MM.1S (cell line): ENCODE results near the gene FAM184A.

Experiments used
- DNase-seq: peaks from one replicate; pipeline ENCODE4 v3.0.0-alpha.2; 2015
- H2AFZ ChIP-seq: fragments of 300-600 bp; sonication (generic); 2 replicates; pipeline ENCODE4 v1.6.0; 2016; ENCODE audit warnings: antibody characterized with exemption, low read length
- H3F3A ChIP-seq: fragments of 300-600 bp; sonication (generic); 2 replicates; pipeline ENCODE4 v1.6.1; 2016; ENCODE audit warnings: mild to moderate bottlenecking, antibody characterized with exemption, low read length, moderate library complexity, mixed read lengths; ENCODE audit not compliant: insufficient read depth
- H3K27ac ChIP-seq: fragments of 300-600 bp; sonication (generic); 2 replicates; pipeline ENCODE4 v1.5.1; 2016; ENCODE audit warnings: mild to moderate bottlenecking, low read length
- H3K27me3 ChIP-seq: fragments of 300-600 bp; sonication (generic); replicated peaks from 2 replicates; pipeline ENCODE4 v1.6.0; 2016; ENCODE audit warnings: low read length; ENCODE audit not compliant: insufficient read depth
- H3K36me3 ChIP-seq: fragments of 300-600 bp; sonication (generic); replicated peaks from 2 replicates; pipeline ENCODE4 v1.6.1; 2016; ENCODE audit warnings: mild to moderate bottlenecking, low read length, mixed read lengths; ENCODE audit not compliant: insufficient read depth
- H3K4me1 ChIP-seq: fragments of 300-600 bp; sonication (generic); 2 replicates; pipeline ENCODE4 v1.6.1; 2016; ENCODE audit warnings: low read length, mixed read lengths
- H3K4me2 ChIP-seq: fragments of 300-600 bp; sonication (generic); 2 replicates; pipeline ENCODE4 v1.6.0; 2016; ENCODE audit warnings: low read depth, low read length
- H3K4me3 ChIP-seq: fragments of 300-600 bp; sonication (generic); 2 replicates; pipeline ENCODE4 v1.5.1; 2016; ENCODE audit warnings: low read length, mixed read lengths
- H3K79me2 ChIP-seq: fragments of 300-600 bp; sonication (generic); 2 replicates; pipeline ENCODE4 v1.6.1; 2016; ENCODE audit warnings: mixed run types, low read length, mixed read lengths
- H3K9ac ChIP-seq: fragments of 300-600 bp; sonication (generic); 2 replicates; pipeline ENCODE4 v1.6.1; 2016; ENCODE audit warnings: low read length, mixed read lengths
- H3K9me2 ChIP-seq: fragments of 300-600 bp; sonication (generic); replicated peaks from 2 replicates; pipeline ENCODE4 v1.6.1; 2016; ENCODE audit warnings: mild to moderate bottlenecking, low read length, mixed read lengths; ENCODE audit not compliant: insufficient read depth
- H3K9me3 ChIP-seq: fragments of 300-600 bp; sonication (generic); replicated peaks from 2 replicates; pipeline ENCODE4 v1.6.1; 2016; ENCODE audit warnings: mild to moderate bottlenecking, low read length, mixed read lengths; ENCODE audit not compliant: insufficient read depth
- H4K20me1 ChIP-seq: fragments of 300-600 bp; sonication (generic); 2 replicates; pipeline ENCODE4 v1.6.1; 2016; ENCODE audit warnings: mild to moderate bottlenecking, low read length, moderate library complexity, mixed read lengths; ENCODE audit not compliant: insufficient read depth
- EZH2 ChIP-seq: fragments of 300-600 bp; sonication (generic); optimal IDR thresholded peaks from 2 replicates; pipeline ENCODE3; 2017; ENCODE audit warnings: low read depth, mild to moderate bottlenecking, antibody characterized with exemption, low read length, mixed read lengths
- EZH2phosphoT487 ChIP-seq: fragments of 300-600 bp; sonication (generic); IDR thresholded peaks from 2 replicates; pipeline ENCODE4 v1.6.1; 2018; ENCODE audit warnings: antibody characterized with exemption, low read length
- TF ChIP-seq, protein P1 (sequence below): fragments of 300-600 bp; sonication (generic); IDR thresholded peaks from 2 replicates; pipeline ENCODE4 v1.5.1; 2016; ENCODE audit warnings: antibody characterized with exemption, low read length, mixed read lengths

Gene FAM184A

DNA sequence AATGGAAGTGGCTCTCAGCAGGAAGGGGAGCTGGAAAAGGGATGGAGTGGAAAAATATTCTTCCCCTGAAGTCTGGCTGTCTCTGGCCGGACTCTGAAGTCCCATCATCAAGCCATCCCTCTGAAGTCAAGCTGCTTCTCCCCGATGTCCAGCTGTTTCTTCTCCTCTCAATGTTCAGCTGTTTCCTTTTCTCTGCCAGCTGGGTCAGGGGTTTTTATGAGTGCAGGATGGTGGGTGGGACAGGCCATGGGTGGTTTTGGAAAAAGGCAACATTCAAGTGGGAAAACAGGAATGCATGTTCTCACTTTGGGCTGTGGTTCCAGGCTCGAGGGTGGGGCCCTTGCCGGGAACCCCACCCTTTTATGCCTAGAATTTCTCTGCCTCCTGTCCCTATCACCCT, 48.4 kb upstream of the FAM184A start:
- no peaks in the 10 kb centered on the region for H4K20me1 ChIP-seq
- no peaks in the 10 kb centered on the region for H3K9me2 ChIP-seq
- H2AFZ ChIP-seq, result no peak overlapping the region
- TF ChIP-seq EZH2 (no peak), EZH2phosphoT487 (no peak)
- TF ChIP-seq, protein P1, sequence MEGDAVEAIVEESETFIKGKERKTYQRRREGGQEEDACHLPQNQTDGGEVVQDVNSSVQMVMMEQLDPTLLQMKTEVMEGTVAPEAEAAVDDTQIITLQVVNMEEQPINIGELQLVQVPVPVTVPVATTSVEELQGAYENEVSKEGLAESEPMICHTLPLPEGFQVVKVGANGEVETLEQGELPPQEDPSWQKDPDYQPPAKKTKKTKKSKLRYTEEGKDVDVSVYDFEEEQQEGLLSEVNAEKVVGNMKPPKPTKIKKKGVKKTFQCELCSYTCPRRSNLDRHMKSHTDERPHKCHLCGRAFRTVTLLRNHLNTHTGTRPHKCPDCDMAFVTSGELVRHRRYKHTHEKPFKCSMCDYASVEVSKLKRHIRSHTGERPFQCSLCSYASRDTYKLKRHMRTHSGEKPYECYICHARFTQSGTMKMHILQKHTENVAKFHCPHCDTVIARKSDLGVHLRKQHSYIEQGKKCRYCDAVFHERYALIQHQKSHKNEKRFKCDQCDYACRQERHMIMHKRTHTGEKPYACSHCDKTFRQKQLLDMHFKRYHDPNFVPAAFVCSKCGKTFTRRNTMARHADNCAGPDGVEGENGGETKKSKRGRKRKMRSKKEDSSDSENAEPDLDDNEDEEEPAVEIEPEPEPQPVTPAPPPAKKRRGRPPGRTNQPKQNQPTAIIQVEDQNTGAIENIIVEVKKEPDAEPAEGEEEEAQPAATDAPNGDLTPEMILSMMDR, result no peak
- no peak overlapping the region for H3K4me2 ChIP-seq
- no peaks in the 10 kb centered on the region for H3K27me3 ChIP-seq
- H3F3A ChIP-seq, result no peaks in the 10 kb centered on the region
- H3K79me2 ChIP-seq, result no peaks in the 10 kb centered on the region
- no peak overlapping the region for H3K27ac ChIP-seq
- H3K36me3 ChIP-seq, result no peaks in the 10 kb centered on the region
- H3K4me1 ChIP-seq, result no peaks in the 10 kb centered on the region
- no peak overlapping the region for H3K4me3 ChIP-seq
- H3K9me3 ChIP-seq, result no peaks in the 10 kb centered on the region
- no peak for DNase-seq
- H3K9ac ChIP-seq, result no peak overlapping the region

DNA sequence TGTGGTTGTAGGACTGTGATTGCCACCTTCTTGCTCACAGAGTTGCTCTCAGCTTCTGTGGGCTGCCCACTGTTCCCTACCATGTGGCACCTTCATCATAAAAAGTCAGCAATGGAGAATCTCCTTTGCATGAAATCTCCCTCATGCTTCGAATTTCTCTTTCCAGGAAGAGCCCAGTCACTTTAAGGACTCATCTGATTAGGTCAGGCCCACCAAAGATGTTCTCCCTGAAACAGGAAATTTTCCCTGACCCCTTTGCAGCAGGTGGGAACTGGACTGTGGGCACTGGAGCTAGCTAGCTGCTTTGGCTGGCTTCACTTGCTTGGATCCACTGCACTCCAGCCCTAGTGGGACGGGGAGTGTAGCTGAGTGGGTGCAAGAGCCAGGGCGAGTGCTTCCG, 47.7 kb upstream of the FAM184A start:
- Histone ChIP-seq H3K4me2 (no peak overlapping the region), H4K20me1 (no peaks in the 10 kb centered on the region), H3K27ac (no peak overlapping the region), H3K27me3 (no peaks in the 10 kb centered on the region), H3K36me3 (no peaks in the 10 kb centered on the region), H2AFZ (no peak overlapping the region), H3K9me3 (no peaks in the 10 kb centered on the region), H3K9me2 (no peaks in the 10 kb centered on the region), H3F3A (no peaks in the 10 kb centered on the region), H3K4me3 (no peak overlapping the region), H3K79me2 (no peaks in the 10 kb centered on the region), H3K4me1 (no peaks in the 10 kb centered on the region), H3K9ac (no peak overlapping the region)
- DNase-seq, result no peak
- TF ChIP-seq, protein P1, result no peak
- no peak for TF ChIP-seq EZH2
- no peak for TF ChIP-seq EZH2phosphoT487

DNA sequence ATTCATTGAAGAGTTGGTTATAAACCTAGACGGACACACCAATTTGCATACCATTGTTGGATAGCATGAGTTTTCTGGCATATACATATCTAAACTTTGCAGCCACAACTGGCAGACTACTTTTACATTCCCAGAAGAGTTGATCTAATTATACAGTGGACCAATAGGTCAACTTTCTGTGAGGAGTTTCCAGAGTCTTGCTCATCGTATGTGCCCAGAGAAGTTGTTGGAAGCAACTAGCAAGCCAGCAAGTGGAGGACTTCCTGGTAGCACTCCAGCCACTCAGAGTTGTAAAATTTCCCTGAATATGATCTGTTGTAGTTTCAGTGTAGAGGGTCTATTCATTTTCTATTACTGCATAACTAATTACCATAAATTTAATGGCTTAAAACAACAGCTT, 47.1 kb upstream of the FAM184A start:
- H3K4me1 ChIP-seq, result no peaks in the 10 kb centered on the region
- no peaks in the 10 kb centered on the region for H3K79me2 ChIP-seq
- H3F3A ChIP-seq, result no peaks in the 10 kb centered on the region
- H4K20me1 ChIP-seq, result no peaks in the 10 kb centered on the region
- no peaks in the 10 kb centered on the region for H3K9me2 ChIP-seq
- no peak overlapping the region for H2AFZ ChIP-seq
- H3K9me3 ChIP-seq, result no peaks in the 10 kb centered on the region
- no peak overlapping the region for H3K9ac ChIP-seq
- H3K27me3 ChIP-seq, result no peaks in the 10 kb centered on the region
- H3K36me3 ChIP-seq, result no peaks in the 10 kb centered on the region
- H3K4me2 ChIP-seq, result no peak overlapping the region
- TF ChIP-seq EZH2phosphoT487 (no peak), EZH2 (no peak)
- TF ChIP-seq, protein P1, result no peak
- H3K4me3 ChIP-seq, result no peak overlapping the region
- H3K27ac ChIP-seq, result no peak overlapping the region
- no peak for DNase-seq
